Mucosa of descending colon (tissue), 3 donors: Measurements from ENCODE around the gene SMIM41. TPM values are rescaled to one million over a fixed set of nuclear protein-coding genes. Genes with fewer than 3 reads are reported as not detected.
"Not testable (repeated sequence)": the region's sequence is repeated elsewhere in the genome, so short reads cannot be mapped to it uniquely, and the experiment has no call there.

Experiments
- ATAC-seq: fragments of 200-7000 bp; cut with Tn5 transposase; one replicate; pipeline ENCODE4 v1.9.1; 2020; ENCODE audit warnings: mild to moderate bottlenecking, moderate library complexity
- DNase-seq, 3 donors: peaks; one replicate each; pipeline ENCODE4 v3.0.0-alpha.2; 2020
- H3K36me3 ChIP-seq: fragments of 200-600 bp; one replicate; pipeline ENCODE4 v1.8.0; 2021; ENCODE audit warnings: low read depth, mild to moderate bottlenecking
- H3K4me1 ChIP-seq: fragments of 200-600 bp; one replicate; pipeline ENCODE4 v1.8.0; 2021; ENCODE audit warnings: low read depth, mild to moderate bottlenecking
- H3K4me3 ChIP-seq: fragments of 200-600 bp; one replicate; pipeline ENCODE4 v1.8.0; 2021; ENCODE audit warnings: mild to moderate bottlenecking
- H3K9me3 ChIP-seq: fragments of 200-600 bp; one replicate; pipeline ENCODE4 v1.8.0; 2021; ENCODE audit warnings: mild to moderate bottlenecking
- CTCF ChIP-seq: fragments of 200-600 bp; IDR thresholded peaks from one replicate; pipeline ENCODE4 v1.8.0; 2022; ENCODE audit warnings: antibody characterized with exemption, mild to moderate bottlenecking
- intact Hi-C, 2 donors: fragments of 100-400 bp; cut with DNase I in 1 of 2; cut with micrococcal nuclease in 1 of 2; formaldehyde crosslinking; loops; one replicate each; pipeline versions ENCODE4 v1.11.0 to v1.11.1; 2022; cut with DNase I, micrococcal nuclease
- total RNA-seq, 3 donors: library from RNA; stranded (reverse); fragmentation: NEBNext Ultra II Directional in 2 of 3; extraction: Animal tissue kit (Norgen Biotek cat#: 25700) in 2 of 3; gene quantifications; one replicate each; pipeline versions ENCODE4 v1.2.1 to v1.2.4, GENCODE V29; 2021 to 2023
- donor health status: DM: no; HTN: no; CAD: no; lungs with moderate emphysema.
- donor health status: DM: no; HTN: no; CAD: no.
- donor health status: DM: no; HTN: yes; CAD: no.

Gene SMIM41
- total RNA-seq, 3 donors from 2014 or later: 0.32 to 0.41 TPM; not detected in 1

GRCh38 chr12:52093346-52093745 lies 13.8 kb downstream of the SMIM41 start:
- DNase-seq (no peak), ATAC-seq (peak; percentile 51)
- H3K4me3 ChIP-seq: no peak overlapping the region
- intact Hi-C loops: no loop called here
- H3K9me3 ChIP-seq: no peaks in the 10 kb centered on the region
- no peak for TF ChIP-seq CTCF
- peaks cover 15% of the 10 kb centered on the region for H3K4me1 ChIP-seq
- H3K36me3 ChIP-seq: no peaks in the 10 kb centered on the region

- Histone ChIP-seq H3K36me3 (no peaks in the 10 kb centered on the region), H3K4me1 (peaks cover 15% of the 10 kb centered on the region), H3K4me3 (no peak overlapping the region), H3K9me3 (no peaks in the 10 kb centered on the region)
- DNase-seq (no peak), ATAC-seq (no peak)
- TF ChIP-seq CTCF: no peak
- intact Hi-C loops: no loop called here
Measured at GRCh38 chr12:52096332-52097044, 17.0 kb downstream of the SMIM41 start.

- intact Hi-C loops: no loop called here
- H3K4me3 ChIP-seq: no peak overlapping the region
- DNase-seq (no peak), ATAC-seq (no peak)
- no peaks in the 10 kb centered on the region for H3K36me3 ChIP-seq
- TF ChIP-seq CTCF: no peak
- H3K9me3 ChIP-seq: no peaks in the 10 kb centered on the region
- peaks cover 9% of the 10 kb centered on the region for H3K4me1 ChIP-seq
Measured at GRCh38 chr12:52097045-52097666, 17.7 kb downstream of the SMIM41 start.

GRCh38 chr12:52104431-52105089 lies 25.1 kb downstream of the SMIM41 start:
- ATAC-seq, H3K4me3 ChIP-seq, H3K4me1 ChIP-seq, H3K9me3 ChIP-seq, H3K36me3 ChIP-seq, DNase-seq, intact Hi-C loops: not testable (repeated sequence)

GRCh38 chr12:52116222-52117125 lies 37.0 kb downstream of the SMIM41 start:
- peaks cover 10% of the 10 kb centered on the region for H3K4me1 ChIP-seq
- H3K9me3 ChIP-seq, H3K36me3 ChIP-seq, ATAC-seq, H3K4me3 ChIP-seq, intact Hi-C loops: not testable (repeated sequence)
- peak; percentile 62 to 69 (median 67) for DNase-seq

- ATAC-seq, H3K36me3 ChIP-seq, intact Hi-C loops, H3K4me3 ChIP-seq, H3K9me3 ChIP-seq, DNase-seq: not testable (repeated sequence)
- peaks cover 10% of the 10 kb centered on the region for H3K4me1 ChIP-seq
Measured at GRCh38 chr12:52117806-52118475, 38.4 kb downstream of the SMIM41 start.
